Suprapubic skin (tissue), 4 donors: ENCODE data around the gene KRTAP10-9.

Experiments
- CTCF ChIP-seq, 2 donors: fragments of 200-600 bp in 1 of 2; fragments of 450-650 bp in 1 of 2; sonication (generic) in 1 of 2; IDR thresholded peaks; one replicate each; pipeline ENCODE4 v1.5.1; 2016 to 2019; ENCODE audit warnings: antibody characterized with exemption in 2 of 2, mild to moderate bottlenecking in 1 of 2, moderate library complexity in 1 of 2
- POLR2A ChIP-seq, 2 donors: fragments of 450-650 bp; IDR thresholded peaks; one replicate each; pipeline ENCODE4 v1.6.1; 2017; ENCODE audit warnings: antibody characterized with exemption in 2 of 2, mild to moderate bottlenecking in 2 of 2, moderate library complexity in 2 of 2
- POLR2AphosphoS5 ChIP-seq, 3 donors: sonication (generic); formaldehyde crosslinking; IDR thresholded peaks; one replicate each; pipeline ENCODE4 v1.6.1; 2017; ENCODE audit warnings: antibody characterized with exemption in 3 of 3

GRCh38 chr21:44579833-44580144 is 47.1 kb upstream of the KRTAP10-9 start:
- TF ChIP-seq CTCF (IDR thresholded peaks at IDR 0.05) (no peak), POLR2A (IDR thresholded peaks at IDR 0.05) (no peak), POLR2AphosphoS5 (IDR thresholded peaks at IDR 0.05) (no peak)
